Epithelial cell of proximal tubule (primary cell): ENCODE data around the gene C3orf70. TPM values are rescaled to one million over a fixed set of nuclear protein-coding genes. Genes with fewer than 3 reads are reported as not detected.

Source experiments
- DNase-seq: peaks from one replicate; pipeline ENCODE4 v3.0.0-alpha.2; 2011; ENCODE audit warnings: low read depth
- H3K4me3 ChIP-seq: 2 replicates; pipeline ENCODE4 v1.5.1; 2011; ENCODE audit warnings: low read depth, mild to moderate bottlenecking, low read length
- CTCF ChIP-seq: conservative IDR thresholded peaks from 2 replicates; pipeline ENCODE4 v1.5.1; 2012; ENCODE audit warnings: low read depth, mild to moderate bottlenecking, low read length
- total RNA-seq: library from RNA; depleted of rRNA; stranded (reverse); fragments of >200 nt; gene quantifications from 2 replicates; pipeline ENCODE4 v1.2.3, GENCODE V29; 2015

The C3orf70 gene
- total RNA-seq, 1 donor from 2014 or later, result 0.63 TPM

DNA sequence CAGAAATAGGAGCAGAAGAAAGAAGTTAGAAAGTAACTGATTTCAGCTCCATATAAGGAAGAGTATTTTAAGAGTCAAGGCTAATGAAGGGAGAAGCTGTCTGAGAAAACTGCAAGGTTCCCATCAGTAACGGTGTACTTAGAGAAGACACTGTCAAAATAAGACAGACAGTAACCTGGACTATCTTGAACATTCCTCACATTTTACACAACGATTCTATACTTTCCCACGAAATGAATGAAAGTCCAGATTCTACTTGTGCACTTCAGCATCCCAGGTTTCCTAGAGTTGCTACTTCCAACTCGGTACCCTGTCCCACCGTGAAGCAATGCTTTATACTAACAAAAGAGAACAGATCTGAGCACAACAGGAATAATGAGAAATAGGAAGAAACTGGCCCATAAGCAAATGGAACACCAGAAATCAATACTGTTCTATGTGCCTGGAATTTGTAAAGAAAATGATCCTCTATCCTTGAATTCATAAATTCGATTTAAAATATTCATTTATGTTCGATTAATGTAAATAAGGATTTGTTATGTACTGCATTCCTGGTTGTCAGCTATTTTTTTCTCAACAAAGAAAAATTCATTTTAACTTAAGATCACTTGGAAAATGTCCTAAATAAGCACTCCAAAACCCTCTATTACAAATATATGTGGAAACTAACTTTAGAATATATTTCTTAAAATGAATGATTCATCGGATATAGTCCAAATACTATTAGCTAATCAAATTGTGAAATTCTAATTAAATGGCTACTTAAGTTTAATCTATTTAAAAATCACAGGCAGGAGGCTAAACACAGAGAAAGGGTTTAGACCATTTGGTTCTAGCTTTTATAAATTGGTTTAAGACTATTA, 1.5 kb downstream of the C3orf70 start:
- H3K4me3 ChIP-seq, result no peak overlapping the region
- no peak for DNase-seq
- no peak for TF ChIP-seq CTCF

- no peak for DNase-seq
- no peak overlapping the region for H3K4me3 ChIP-seq
- no peak for TF ChIP-seq CTCF
These were observed 2.3 kb downstream of the C3orf70 start for GRCh38 chr3:185150561-185150960.

DNA sequence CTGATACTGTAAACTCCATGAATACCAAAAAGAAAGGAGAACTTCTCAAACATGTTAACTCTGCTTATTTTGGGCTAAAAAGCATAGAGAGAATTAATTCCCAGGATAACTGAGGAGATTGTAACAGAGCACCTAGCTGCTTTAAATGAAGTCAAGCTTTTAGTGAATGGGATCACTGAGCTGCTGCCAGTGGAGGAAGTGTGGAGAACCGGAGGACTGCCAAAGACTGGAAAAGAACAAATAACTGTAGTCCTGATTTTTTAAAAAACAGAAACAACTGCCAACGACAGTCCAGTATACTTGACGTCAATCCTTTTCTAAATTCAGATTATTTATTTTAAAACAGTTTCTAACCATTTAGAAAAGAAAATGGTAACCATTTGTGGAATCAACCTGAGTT, 3.3 kb downstream of the C3orf70 start:
- no peak overlapping the region for H3K4me3 ChIP-seq
- no peak for DNase-seq
- no peak for TF ChIP-seq CTCF

DNA sequence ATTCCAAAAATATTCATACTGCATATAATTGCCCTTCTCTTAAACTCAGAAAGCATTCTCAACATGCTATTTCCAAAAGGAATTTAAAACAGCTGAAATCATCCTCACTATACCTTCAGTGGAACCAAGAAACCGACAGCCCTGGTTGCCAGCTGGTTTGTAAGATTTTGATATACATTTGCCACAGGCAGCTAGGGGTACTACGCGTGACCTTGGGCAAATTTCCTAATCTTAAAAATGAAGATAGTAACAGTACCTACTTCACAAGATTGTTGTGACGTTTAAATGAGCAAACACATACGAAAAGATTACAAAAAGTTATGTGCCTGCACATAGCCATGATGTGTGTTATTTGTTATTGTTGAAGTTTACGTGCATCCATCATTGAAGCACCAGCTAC, 7.3 kb downstream of the C3orf70 start:
- DNase-seq, result no peak
- no peak overlapping the region for H3K4me3 ChIP-seq
- TF ChIP-seq CTCF, result no peak

DNA sequence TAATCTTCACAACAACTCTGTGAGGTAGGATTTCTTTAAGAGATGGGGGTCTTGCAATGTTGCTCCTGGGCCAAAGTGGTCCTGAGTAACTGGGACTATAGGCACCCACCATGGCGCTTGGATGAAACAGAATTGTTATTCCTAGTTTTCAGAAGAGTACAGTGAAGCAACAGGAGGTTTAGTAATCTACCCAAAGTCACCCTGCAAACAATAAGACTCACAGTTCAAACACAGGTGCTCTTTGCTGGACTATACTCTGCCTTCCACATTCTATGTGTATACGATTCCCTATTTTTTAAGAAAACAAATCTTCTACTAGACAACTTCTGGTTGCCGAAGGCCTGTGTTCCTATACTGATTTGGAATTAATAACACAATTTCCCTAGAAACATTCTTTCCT, 8.1 kb downstream of the C3orf70 start:
- TF ChIP-seq CTCF, result no peak
- H3K4me3 ChIP-seq, result no peak overlapping the region
- no peak for DNase-seq

- no peak for TF ChIP-seq CTCF
- DNase-seq, result no peak
- H3K4me3 ChIP-seq, result no peak overlapping the region
These were observed 15.0 kb downstream of the C3orf70 start for GRCh38 chr3:185137821-185138220.

DNA sequence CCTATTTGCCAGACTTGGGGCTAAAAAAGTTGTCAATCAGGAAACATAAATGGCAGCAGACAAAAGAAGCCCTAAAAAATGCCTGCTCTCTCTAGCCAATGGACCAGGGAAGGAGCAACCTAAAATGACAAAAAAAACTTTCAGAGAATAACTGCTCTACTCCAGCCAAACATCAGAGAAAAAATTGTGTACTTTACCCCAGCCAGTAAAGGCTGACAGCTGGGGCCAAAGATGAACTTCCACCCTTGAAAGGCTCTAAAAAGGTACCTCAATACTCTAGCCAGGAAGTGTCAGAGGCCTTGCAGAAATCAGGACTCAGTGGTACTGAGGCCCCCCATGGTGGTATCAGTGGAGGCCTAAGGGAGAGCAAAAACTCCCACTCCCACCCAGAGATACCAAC, 18.4 kb downstream of the C3orf70 start:
- no peak for DNase-seq
- TF ChIP-seq CTCF, result no peak
- H3K4me3 ChIP-seq, result no peak overlapping the region
